Measurements from ENCODE around the gene FCRL1.

The FCRL1 gene, protein sequence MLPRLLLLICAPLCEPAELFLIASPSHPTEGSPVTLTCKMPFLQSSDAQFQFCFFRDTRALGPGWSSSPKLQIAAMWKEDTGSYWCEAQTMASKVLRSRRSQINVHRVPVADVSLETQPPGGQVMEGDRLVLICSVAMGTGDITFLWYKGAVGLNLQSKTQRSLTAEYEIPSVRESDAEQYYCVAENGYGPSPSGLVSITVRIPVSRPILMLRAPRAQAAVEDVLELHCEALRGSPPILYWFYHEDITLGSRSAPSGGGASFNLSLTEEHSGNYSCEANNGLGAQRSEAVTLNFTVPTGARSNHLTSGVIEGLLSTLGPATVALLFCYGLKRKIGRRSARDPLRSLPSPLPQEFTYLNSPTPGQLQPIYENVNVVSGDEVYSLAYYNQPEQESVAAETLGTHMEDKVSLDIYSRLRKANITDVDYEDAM

DNA sequence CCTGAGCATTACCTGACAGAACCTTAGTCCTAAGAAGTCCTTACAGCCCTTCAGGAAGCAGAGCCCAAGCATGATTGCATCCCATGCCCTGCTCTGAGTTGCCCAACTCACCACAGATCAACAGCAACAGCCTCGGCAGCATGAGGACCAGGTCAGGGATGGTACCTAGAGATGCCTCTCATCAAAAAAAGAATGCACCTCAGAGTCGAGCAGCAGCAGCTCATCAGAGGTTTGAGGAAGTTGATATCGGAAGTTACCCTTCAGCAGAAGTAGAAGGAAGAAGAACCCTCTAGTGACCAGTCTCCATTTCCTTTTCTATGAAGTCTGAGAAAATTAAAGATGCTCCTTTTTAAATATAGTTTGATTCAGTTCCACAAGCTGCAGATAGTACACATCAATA is at the start of gene FCRL1:
FCRL1 (minus strand) TSS at position 225 of the 400 bp plus-strand sequence; CDS start at position 142, 83 bp downstream.
- DNase-seq (ENCODE audit: low spot score): no peak

DNA sequence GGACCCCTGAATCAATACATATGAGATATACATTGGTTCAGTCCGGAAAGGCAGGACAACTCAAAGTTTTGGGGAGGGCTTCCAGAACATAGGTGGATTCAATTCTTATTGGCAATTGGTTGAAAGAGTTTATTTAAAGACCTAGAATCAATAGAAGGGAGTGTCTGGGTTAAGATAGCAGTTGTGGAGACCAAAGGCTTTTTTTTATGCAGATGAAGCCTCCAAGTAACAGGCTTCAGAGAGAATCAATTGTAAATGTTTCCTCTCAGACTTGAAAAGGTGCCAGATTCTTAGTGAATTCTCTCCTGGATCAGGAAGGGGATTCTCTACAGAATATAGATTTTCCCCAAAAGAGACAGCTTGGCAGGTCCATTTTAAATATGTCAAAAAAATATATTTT is 48.7 kb upstream of the FCRL1 start:
- no peak for DNase-seq (ENCODE audit: low spot score)

DNA sequence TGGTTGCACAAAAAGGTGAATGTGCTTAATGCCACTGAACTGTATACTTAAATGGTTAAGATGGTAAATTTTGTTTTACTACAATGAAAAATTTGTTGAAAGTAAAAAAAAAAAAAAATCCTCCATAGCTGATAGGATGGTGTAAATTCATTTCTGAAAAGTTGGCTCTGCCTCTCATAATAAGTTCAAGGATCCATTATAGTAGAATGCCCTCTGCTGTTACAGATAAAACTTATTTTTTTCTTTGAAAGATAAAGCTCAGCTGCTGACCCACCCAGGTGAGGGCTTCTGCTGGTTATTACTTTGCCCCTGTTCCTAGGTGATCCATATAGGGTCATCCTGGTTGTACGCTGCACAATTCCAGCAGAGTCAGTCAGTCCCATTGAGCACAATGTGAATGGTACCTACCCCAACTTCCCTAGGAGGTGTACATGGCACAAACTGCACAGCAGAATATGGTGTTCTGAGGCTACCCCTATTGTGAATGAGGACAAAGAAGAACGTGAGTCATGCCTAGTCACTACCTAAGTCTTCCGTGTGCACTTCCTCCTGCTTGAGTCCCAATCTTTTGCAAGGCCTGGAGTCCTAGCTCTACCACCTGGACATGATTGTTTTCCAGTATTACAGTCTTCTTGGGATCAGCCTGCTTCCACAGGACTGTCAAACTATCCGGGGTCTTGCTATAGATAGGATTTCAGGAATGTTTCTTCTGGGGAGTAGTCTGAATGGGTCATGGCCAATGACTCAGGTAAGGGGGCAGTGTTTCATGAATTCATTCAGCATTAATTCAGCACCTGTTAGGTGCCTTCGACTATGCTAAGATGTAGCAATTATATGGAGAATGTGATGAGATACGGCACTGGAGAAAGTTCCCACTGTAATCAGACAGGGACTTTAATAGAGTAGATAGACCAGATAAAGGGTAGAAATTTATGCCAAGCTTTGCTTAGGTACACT is 42.5 kb upstream of the FCRL1 start:
- no peak for DNase-seq (ENCODE audit: low spot score)

DNA sequence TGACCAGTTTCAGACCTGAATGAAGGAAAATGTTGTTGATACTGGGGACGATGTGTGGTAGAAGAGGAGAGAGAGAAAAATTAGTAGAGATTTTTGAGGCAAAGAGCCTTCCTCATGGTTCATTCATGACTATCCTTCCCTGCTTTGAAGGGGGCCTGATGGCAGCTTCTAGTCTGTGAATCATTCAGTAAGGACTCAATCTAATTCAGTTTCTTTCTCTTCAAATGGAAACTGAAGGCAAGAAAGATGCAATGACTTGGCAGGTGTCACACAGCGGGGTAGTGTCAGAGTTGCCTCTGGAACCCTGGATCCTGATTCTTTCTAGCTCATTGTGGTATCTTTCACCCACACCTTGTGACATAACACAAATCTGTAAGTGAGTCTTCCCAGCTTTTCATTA is 36.6 kb upstream of the FCRL1 start:
- no peak for DNase-seq (ENCODE audit: low spot score)

DNA sequence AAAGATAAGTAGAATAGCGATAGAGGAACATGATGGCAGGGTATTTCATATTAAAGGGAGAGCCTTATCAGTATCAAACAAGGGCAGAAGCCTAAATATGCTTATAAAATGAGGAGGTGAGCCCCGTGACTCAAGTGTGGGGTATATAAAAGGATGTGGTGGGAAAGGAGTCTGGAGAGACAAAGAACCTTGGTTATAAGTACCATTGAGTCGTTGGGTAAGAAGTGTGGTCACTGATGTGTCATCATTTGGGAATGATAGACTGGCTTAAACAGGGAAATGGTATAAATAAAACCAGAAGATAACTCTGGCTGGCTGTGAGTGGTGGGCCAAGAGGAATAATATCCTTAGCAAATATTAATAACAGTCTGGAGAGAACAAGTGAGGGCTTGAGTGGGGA is 32.6 kb upstream of the FCRL1 start:
- no peak for DNase-seq (ENCODE audit: low spot score)

DNA sequence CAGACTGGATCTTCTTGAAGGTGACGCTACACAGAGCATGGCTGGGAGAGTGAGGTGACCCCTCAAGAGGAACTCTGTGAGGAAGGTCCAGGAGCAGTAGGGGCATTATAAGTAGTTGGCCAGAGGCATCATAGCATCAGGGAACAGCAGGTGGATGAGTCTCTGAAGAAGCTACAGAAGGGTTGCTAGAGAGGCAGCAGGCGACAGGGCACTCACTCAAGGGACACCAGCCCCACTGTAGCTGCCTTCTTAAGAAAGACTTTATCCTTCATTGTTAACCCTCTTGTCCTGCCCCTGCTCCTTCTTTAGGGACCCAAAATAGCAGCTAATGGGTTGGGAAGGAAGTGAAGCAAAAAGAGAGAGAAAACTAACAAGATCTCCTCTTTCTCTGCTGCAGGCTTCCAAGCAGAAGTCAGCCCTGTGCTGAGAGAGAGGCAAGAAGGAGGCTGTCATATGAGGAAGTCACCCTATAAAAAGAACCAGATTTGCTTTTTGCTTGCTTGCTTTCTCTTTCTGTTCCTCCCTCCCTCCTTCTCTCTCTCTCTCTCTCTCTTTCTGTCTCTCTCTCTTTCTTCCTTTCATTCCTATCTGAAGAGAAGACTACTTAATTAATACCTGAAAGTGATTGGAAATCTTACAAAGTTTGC is 29.4 kb upstream of the FCRL1 start:
- no peak for DNase-seq (ENCODE audit: low spot score)

DNA sequence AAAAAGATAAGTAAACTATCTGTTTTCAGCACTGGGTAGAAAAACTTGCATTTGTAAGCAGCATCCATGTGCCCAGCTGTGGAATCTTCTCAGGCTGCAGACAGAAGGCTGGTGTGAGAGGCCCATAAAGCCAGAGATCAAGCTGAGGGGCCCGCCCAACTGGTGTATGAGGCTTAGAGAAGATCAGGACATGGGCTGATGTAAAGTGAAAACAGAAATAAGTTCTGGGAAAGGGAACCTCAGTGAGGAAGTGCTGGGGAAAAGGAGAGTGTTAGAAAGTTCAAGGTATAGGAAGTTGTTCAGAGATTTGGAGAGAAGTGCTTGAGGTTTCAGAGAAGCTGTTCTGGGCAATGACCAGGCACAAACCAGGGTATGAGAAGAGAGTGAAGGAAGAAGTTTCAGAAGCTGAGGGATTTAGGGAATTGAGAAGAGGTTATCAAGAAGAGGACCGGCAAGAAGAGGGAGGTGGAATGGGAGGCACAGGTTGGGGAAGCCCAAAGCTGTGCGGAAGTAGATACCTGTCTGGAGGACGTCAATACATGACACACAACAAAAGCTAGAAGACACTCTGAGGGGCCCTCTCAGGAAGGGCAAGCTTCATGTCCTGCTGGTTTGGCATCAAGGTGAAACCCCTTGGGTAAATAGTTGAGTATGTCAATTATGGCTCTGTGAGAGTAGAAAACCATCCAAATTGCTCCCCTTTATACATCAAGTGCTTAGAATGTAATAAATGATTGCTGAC is 24.3 kb upstream of the FCRL1 start:
- DNase-seq (ENCODE audit: low spot score): no peak

DNA sequence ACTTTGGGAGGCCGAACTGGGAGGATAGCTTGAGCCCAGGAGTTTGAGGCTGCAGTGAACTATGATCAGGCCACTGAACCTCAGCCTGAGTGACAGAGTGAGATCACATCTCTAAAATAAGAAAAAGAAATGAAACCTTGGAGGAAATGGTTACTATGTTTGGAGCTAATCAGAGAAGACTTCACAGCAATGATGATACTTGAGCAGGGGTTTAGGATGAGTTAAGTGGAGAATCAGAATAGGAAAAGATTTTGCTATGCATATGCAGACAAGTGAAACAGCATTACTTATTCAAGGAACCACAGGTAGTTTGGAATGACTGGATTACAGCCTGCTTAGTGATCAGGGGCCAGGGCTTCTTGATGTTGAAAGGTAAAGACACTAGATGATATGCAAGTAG is 23.0 kb upstream of the FCRL1 start:
- no peak for DNase-seq (ENCODE audit: low spot score)

DNA sequence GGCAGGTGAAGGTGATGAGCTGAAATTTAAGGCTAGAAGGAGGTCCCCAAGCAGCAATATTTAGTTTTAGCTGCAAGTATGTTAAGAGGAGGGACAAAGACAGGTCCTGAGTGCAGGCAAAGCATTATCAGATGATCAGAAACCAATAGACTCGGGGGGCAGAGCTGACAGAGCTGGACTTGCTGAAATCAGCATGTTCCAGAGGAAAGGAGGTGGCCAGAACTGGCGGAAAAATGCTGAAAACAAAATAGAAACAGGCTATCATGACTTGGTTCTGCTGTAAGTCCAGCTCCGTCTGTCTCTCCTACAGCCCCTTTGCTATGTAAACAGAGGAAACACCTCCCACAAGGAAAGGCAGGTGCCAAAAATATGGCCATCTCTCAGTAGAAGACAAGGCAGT is 21.8 kb upstream of the FCRL1 start, which contains the start of gene CD5L:
CD5L (minus strand) TSS at position 101 of the 400 bp plus-strand sequence. CDS start 107 bp downstream, outside the sequence.
- DNase-seq (ENCODE audit: low spot score): no peak

DNA sequence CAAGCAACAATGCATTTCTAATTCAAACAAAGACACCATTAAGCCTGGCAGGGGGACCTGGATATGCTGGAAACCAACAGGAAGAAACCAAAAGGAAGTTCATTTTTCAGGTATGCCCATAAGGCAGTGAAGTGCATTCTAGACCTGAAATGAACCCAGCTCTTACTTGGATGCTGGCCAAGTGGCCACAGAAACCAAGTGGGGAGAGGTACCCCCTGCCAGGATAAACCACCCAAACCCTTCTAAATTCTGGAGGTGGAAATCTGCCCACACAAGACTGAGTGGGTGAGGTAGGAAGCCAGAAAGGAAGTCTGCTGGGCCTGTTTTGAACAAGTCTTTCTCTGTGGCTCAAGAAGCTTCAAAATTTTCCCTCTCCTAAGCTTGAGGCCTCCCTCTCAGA is 19.0 kb upstream of the FCRL1 start:
- no peak for DNase-seq (ENCODE audit: low spot score)

DNA sequence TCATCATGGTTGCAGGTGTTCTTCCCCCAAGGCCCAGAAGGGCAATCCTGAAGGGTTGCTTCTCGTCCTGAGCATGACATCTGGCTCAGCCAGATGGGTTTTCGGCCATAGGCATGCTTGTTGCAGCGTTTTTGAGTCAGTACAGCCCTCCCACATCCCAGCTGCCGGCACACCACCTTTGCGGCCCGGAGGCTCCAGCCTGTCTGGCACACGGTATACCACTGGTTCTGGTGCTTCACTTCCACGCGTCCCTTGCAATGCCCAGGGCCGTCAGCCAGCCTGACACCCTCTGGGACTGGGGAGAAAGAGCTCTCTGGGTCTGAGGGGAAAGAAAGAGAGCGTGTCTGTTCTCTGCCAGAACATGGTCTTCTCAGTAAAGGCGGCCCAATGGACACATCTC is 14.5 kb upstream of the FCRL1 start:
- DNase-seq (ENCODE audit: low spot score): no peak

DNA sequence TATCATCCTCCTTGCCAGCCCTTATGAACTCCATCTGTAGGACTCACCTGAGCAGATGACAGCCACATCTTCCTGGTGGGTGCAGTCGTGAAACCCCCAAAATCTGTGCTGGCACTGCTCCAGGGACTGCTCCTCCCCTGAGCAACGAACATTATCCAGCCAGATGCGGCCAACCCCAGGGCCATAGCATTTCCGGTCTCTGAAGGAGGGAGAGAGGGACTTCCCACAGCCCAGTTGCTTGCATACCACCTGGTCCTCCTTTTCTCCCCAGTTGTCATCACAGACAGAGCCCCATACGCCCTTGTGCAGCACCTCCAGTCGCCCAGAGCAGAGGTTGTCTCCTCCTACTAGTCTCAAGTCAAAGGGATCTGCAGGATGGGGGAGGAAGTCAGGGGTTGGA is 13.2 kb upstream of the FCRL1 start:
- DNase-seq (ENCODE audit: low spot score): no peak

DNA sequence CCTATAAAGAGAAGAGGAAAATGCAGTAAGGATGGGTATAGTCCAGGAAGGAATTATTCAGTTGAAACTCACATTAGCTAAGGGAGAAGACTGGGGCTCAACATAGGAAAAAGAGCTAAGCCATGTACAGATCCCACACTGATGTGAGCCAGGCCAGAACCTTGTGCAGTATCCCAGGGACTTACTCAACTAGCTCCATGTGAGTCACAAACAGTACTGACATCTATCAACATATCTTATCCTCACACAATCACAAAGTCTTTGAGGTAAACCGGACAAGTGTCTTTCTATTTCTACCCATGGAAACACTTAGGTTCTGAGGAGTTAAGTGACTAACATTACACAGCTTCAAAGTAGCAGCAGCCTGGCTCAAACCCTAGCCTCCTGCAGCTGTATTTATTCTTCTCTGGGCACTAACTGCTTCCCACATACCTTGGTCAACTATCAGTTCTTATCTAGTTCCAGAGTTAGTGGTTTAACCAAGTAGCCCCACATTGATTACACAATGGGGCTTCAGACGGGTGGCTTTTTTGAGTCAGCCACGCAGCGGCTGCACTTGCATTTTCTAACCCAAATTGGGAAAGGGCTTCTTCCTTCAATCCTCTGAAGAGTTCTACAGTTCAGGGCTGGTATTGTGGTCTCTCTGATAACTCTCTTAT is 12.2 kb upstream of the FCRL1 start:
- no peak for DNase-seq (ENCODE audit: low spot score)

DNA sequence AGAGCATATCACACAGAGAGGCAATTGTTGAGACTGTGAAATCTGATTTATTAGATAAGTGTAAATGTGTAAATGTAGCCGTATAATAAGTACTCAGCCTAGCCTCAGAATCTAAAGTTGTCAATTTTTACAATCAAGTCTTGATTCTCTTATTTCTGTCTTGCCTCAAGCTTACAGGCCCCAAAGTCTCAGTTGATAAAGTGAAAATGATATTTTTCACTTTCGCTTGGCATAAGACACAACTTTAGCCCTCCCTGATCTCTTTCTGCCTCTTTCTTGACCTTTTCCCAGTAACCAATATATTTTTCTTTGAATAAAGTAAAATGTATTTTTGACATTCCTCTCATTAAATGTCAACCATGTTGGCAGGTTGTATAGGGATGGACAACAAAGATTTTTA is 11.0 kb upstream of the FCRL1 start:
- DNase-seq (ENCODE audit: low spot score): no peak

DNA sequence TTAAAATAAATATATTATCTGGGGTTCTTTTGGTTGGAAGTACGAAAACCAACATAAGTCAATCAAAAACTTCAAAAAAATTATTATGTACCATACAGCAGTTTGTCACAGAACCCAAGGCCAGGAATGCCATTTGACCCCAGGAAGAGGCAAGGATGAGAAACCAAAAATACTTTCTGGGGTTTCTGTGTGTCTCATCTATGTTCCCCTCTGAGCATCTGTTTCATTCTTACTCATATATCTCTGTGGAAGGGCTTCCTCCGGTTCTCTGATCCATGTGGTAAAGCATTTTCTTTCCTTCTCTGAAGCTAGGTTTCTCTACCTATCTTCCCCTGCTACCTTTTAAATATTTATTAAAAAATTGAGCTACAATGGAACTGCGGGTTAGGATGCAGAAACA is 9.8 kb upstream of the FCRL1 start:
- DNase-seq (ENCODE audit: low spot score): no peak

DNA sequence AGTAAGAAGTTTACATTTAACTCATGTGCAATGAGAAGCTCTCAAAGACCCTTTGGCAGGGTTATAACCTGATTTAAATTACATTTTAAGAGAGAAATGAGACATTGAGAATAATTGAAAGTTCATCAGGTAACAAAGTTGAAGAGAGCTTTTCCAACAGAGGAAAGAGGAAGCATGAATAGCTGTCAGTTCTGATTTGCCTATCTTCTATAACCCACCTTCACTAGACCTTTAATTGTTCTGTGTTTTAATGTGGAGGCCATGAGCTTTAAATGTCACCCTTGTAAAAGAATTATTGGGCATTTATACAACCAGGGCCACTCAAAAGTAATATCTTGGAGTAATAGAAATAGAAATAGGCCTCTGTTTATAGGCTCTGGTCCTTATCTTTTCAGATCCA is 9.3 kb upstream of the FCRL1 start:
- DNase-seq (ENCODE audit: low spot score): no peak

DNA sequence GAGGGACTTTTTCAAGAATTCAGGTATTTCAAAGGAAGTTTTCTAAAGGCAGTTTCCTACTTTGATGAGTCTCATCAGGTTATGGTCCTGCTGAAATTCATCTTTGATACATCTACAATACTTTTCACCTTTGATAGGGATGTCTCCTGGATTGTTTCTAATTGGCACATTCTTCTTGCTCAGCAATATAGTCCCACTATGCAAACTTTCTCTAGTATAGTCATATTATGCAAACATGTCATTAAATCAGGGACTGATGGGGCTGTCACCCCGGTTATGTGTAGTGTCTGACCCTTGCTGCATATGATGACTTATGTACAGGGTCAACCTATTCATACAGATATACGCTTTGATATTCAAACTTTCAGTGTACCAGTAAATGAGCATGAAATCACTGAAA is 379 bp upstream of the FCRL1 start:
- no peak for DNase-seq (ENCODE audit: low spot score)

DNA sequence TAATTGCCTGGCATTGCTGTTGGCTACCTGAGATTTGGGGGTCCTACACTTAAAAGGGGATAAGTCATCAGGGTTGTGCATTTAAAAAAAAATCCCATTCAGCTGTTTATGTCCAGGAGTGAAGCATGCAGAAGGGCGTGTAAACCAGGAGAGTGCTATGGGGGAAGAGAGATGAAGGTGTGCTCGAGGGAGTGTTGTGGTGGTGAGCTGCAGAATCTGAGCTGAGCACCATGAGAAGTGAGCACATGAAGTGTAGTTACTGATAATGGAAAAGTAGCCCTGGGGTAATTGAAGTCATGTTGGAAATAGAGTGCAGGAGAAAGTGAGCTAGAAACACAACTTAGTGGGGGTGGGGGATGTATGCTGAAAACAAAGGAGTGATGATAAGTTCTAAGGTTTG is 705 bp downstream of the FCRL1 start:
- DNase-seq (ENCODE audit: low spot score): no peak

DNA sequence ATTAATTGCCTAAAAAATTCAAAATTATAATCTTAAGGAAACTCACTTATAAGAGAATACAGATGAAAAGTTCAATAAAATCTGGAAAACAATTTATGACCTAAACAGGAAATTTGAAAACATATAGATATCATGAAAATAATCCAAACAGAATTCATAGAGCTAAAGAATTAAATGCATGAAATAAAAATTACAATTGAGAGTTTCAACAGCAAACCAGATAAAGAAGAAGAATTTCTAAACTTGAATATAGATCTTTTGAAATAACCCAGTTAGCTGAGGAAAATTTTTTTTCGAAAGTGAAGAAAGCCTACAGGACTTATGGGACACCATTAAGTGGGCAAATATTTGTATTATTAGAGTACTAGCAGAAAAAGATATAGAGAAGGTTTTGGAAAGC is 6.7 kb downstream of the FCRL1 start:
- no peak for DNase-seq (ENCODE audit: low spot score)

DNA sequence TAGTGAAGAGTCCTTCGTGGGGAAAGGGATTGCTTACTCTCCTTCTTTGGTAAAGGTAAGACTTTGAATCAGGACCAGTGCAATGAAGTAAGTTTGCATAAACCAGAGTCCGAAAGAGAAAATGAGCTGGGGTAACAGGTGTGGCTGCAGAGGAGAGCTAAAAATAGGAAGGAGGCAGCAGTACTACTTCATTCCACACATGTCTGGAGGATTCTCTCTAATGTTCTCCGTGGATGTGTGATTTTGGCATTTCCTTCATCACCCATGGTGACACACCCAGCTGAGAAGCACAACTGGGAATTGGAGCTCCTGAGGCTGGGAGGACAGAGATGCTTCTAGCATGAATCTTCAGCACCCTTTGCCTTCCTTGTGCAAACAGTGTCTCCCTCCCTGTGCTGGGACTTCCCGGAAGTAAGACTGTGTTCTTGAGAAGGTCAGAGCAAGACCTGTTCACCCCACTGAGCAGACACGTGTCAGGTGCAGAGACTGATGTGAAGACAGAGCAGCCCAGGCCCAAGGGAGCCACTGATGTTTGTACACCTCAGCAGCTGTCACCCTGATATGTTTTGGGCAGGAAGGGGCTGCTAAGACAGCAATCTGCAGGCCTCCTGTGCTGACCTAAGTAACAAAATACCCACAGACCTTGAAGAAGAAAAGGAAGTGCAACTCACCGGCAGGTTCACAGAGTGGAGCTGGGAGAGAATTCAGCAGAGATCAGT is 13.3 kb downstream of the FCRL1 start:
- DNase-seq (ENCODE audit: low spot score): no peak

DNA sequence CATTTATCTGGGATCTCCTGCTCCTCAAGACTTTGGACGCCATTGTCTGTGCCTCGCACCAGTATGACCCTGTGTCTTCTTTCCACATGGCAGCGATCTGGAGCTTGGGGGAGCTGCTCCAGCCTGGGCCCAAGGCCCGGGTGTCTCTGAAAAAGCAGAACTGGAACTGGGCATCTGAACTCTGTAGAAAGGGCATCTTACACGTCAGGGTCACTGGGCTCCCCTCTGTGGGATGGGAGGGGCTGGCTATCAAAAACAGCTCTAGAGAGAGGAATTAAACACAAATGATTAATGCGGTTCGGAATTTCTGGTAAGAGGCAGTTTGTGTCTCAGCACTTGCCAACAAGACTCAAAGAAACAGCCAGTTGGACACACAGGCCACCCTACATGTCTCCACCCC is 16.1 kb downstream of the FCRL1 start:
- DNase-seq (ENCODE audit: low spot score): no peak
